Caco-2 (cell line): ENCODE results near the gene SULT1A1. TPM values are rescaled to one million over a fixed set of nuclear protein-coding genes. Genes with fewer than 3 reads are reported as not detected.
A peak's percentile ranks its signal among the peaks of the same experiment; 100 is the strongest.
"Not testable (repeated sequence)": the region's sequence is repeated elsewhere in the genome, so short reads cannot be mapped to it uniquely, and the experiment has no call there.

ENCODE experiments used
- BruUV-seq: library from RNA; stranded (reverse); fragments of 400-500 nt; replicated peaks from 2 replicates; lab custom pipeline; 2021; lab: Mats Ljungman, UMichigan
- CTCF ChIA-PET: fragments of 300-600 bp; sonication (Branson Sonifier 250); formaldehyde crosslinking; loops from one replicate; lab custom pipeline; 2022; ENCODE audit warnings: antibody characterized with exemption; lab: Charles Lee
- POLR2A ChIA-PET: fragments of 300-600 bp; sonication (Branson Sonifier 250); formaldehyde crosslinking; loops from one replicate; lab custom pipeline; 2022; ENCODE audit warnings: antibody characterized with exemption; lab: Charles Lee
- DNase-seq, 2 experiments: peaks; one replicate each; pipeline versions ENCODE4 v3.0.0 to v3.0.0-alpha.2; 2020 to 2022
- H3K27me3 ChIP-seq: replicated peaks from 2 replicates; pipeline ENCODE4 v1.6.0; 2011; ENCODE audit warnings: low read length; ENCODE audit not compliant: control insufficient read depth, insufficient read depth
- H3K36me3 ChIP-seq: 2 replicates; pipeline ENCODE4 v1.5.1; 2011; ENCODE audit warnings: low read length; ENCODE audit not compliant: control insufficient read depth, insufficient read depth
- H3K4me1 ChIP-seq: fragments of 250-450 bp; sonication (Bioruptor Pico); 2 replicates; pipeline ENCODE4 v1.5.1; 2020; ENCODE audit warnings: mild to moderate bottlenecking
- H3K4me3 ChIP-seq: 2 replicates; pipeline ENCODE4 v1.5.1; 2011; ENCODE audit warnings: low read depth, mild to moderate bottlenecking, control low read depth, low read length
- H3K9me3 ChIP-seq: fragments of 250-450 bp; sonication (Bioruptor Pico); 2 replicates; pipeline ENCODE4 v1.5.1; 2020; ENCODE audit warnings: mild to moderate bottlenecking, moderate library complexity
- H3K27ac Mint-ChIP-seq: one replicate; pipeline ENCODE4 v1.8.0; 2022; ENCODE audit warnings: mixed read lengths; ENCODE audit not compliant: unreplicated experiment
- H3K27me3 Mint-ChIP-seq: one replicate; pipeline ENCODE4 v1.8.0; 2022; ENCODE audit warnings: mixed read lengths; ENCODE audit not compliant: insufficient read depth, unreplicated experiment
- H3K36me3 Mint-ChIP-seq: one replicate; pipeline ENCODE4 v1.8.0; 2022; ENCODE audit warnings: mild to moderate bottlenecking, mixed read lengths; ENCODE audit not compliant: insufficient read depth, unreplicated experiment
- H3K4me1 Mint-ChIP-seq: one replicate; pipeline ENCODE4 v1.8.0; 2022; ENCODE audit warnings: low read depth, mixed read lengths; ENCODE audit not compliant: unreplicated experiment
- H3K4me3 Mint-ChIP-seq: one replicate; pipeline ENCODE4 v1.8.0; 2022; ENCODE audit warnings: mild to moderate bottlenecking, moderate library complexity, mixed read lengths; ENCODE audit not compliant: unreplicated experiment
- H3K9me3 Mint-ChIP-seq: one replicate; pipeline ENCODE4 v1.8.0; 2022; ENCODE audit warnings: mixed read lengths; ENCODE audit not compliant: unreplicated experiment
- intact Hi-C: fragments of 100-400 bp; cut with micrococcal nuclease; formaldehyde crosslinking; loops from one replicate; pipeline ENCODE4 v1.10.0; 2022; ENCODE audit not compliant: unreplicated experiment
- total RNA-seq: library from RNA; stranded (reverse); gene quantifications from 2 replicates; pipeline ENCODE4 v1.2.3, GENCODE V29; 2022
- TF ChIP-seq, protein P1 (sequence below), 2 experiments: fragments of 200-600 bp in 1 of 2; IDR thresholded peaks; 1 replicate in 1 of 2; 2 replicates in 1 of 2; pipeline versions ENCODE4 v1.5.1 to v1.8.0; 2011 to 2022; ENCODE audit warnings: antibody characterized with exemption in 1 of 2, control low read depth in 1 of 2, inconsistent platforms in 1 of 2, low read depth in 1 of 2, low read length in 1 of 2, mild to moderate bottlenecking in 1 of 2, moderate library complexity in 1 of 2; ENCODE audit not compliant: insufficient read depth in 1 of 2, severe bottlenecking in 1 of 2, unreplicated experiment in 1 of 2

The SULT1A1 gene
- total RNA-seq, 1 experiment from 2014 or later, result 9.1 TPM

DNA sequence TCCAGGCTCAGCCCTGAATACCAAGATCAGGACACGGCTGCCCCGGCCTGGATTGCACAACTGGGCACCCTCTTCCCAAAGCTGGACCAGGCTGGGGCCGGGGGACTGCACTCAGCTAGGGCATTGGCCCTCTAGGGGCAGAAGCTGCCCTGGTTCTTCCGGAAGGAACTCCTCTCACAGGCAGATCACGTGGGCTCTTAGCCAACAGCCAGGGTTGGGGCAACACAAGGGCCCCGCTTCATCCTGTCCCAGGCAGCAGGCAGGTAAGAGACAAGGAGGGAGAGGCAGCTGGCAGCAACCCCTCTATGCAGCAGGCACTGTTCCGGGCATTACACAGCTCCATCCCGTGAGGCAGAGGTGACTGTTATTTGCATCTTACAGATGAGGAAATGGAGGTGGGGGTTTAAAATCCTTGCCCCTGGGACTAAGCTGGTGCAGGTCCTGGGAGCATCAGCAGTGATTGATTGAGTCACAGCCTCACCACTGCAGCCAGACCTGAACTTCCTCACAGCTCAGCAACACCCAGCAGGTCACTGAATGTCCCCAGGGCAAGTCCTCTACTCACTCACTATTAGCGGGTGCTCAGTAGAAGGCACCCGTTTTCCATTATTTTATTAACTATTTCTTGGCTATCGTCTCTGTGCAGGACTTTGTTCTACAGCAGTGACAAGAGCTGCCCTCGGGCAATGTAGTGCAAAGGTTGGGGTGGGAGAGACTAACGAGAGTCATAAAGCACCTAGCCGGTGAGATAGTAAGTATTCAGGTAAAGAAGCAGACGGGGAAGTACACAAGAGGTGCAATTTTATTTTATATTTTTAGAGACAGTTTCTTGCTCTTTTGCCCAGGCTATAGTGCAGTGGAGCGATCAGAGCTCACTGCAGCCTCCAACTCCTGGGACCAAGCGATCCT is 10.2 kb downstream of the SULT1A1 start:
- H3K27me3 ChIP-seq, H3K27ac Mint-ChIP-seq, H3K4me1 ChIP-seq, H3K4me3 ChIP-seq, H3K27me3 Mint-ChIP-seq, H3K9me3 ChIP-seq, H3K36me3 Mint-ChIP-seq, BruUV-seq, H3K4me3 Mint-ChIP-seq, H3K9me3 Mint-ChIP-seq, POLR2A ChIA-PET, CTCF ChIA-PET, DNase-seq, intact Hi-C loops, H3K36me3 ChIP-seq: not testable (repeated sequence)
- H3K4me1 Mint-ChIP-seq, result peaks cover 12% of the 10 kb centered on the region

DNA sequence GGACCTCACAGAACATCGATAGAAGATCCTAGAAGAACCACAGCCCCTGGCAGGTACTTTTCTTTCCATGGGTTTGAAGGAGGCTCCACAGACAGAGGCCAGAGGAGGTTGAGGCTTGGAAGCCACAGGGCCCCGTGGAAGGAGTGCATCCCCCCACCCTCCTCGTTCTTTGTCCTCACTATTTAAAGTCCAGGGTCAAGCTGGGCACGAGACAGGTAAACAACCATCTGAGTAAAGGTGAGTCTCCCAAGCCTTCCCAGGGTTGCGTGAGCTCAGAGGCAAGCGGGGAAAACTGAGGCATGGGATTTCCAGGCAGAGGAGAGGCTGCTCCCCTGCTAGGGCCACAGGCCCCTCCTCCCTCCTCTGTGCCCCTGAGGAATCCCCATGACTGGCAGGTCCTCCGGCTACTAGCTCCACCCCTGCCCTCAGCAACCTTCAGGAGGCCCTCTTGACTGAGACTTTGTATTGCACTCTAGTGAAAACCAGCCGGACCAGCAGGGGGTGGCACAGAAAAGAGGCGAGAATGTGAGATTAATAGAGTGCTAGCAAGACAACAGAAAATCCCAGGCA is 12.1 kb downstream of the SULT1A1 start:
- H3K9me3 Mint-ChIP-seq, result no peaks in the 10 kb centered on the region
- CTCF ChIA-PET, result no interaction called here
- no peaks in the 10 kb centered on the region for H3K9me3 ChIP-seq
- no peaks in the 10 kb centered on the region for H3K36me3 Mint-ChIP-seq
- BruUV-seq, result no TSS peak
- H3K27me3 Mint-ChIP-seq, result no peaks in the 10 kb centered on the region
- peak; percentile 60 to 75 for DNase-seq
- POLR2A ChIA-PET, result no interaction called here
- H3K36me3 ChIP-seq, result no peaks in the 10 kb centered on the region; the same call in 1 of the 2 replicates
- H3K4me3 Mint-ChIP-seq, result no peak overlapping the region
- H3K4me1 Mint-ChIP-seq, result peaks cover 12% of the 10 kb centered on the region
- H3K4me1 ChIP-seq, result peaks cover 9% of the 10 kb centered on the region
- H3K27me3 ChIP-seq, result no peaks in the 10 kb centered on the region
- H3K27ac Mint-ChIP-seq, result peak overlapping the region; percentile 55
- no peak overlapping the region for H3K4me3 ChIP-seq
- TF ChIP-seq, protein P1, sequence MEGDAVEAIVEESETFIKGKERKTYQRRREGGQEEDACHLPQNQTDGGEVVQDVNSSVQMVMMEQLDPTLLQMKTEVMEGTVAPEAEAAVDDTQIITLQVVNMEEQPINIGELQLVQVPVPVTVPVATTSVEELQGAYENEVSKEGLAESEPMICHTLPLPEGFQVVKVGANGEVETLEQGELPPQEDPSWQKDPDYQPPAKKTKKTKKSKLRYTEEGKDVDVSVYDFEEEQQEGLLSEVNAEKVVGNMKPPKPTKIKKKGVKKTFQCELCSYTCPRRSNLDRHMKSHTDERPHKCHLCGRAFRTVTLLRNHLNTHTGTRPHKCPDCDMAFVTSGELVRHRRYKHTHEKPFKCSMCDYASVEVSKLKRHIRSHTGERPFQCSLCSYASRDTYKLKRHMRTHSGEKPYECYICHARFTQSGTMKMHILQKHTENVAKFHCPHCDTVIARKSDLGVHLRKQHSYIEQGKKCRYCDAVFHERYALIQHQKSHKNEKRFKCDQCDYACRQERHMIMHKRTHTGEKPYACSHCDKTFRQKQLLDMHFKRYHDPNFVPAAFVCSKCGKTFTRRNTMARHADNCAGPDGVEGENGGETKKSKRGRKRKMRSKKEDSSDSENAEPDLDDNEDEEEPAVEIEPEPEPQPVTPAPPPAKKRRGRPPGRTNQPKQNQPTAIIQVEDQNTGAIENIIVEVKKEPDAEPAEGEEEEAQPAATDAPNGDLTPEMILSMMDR (IDR thresholded peaks at IDR 0.05; ENCODE audit: insufficient read depth in 1 of 2, low read depth in 1 of 2, low read length in 1 of 2, severe bottlenecking in 1 of 2, unreplicated experiment in 1 of 2), result peak in 1 of 2 experiments; percentile 30
- intact Hi-C loops, result no loop called here

DNA sequence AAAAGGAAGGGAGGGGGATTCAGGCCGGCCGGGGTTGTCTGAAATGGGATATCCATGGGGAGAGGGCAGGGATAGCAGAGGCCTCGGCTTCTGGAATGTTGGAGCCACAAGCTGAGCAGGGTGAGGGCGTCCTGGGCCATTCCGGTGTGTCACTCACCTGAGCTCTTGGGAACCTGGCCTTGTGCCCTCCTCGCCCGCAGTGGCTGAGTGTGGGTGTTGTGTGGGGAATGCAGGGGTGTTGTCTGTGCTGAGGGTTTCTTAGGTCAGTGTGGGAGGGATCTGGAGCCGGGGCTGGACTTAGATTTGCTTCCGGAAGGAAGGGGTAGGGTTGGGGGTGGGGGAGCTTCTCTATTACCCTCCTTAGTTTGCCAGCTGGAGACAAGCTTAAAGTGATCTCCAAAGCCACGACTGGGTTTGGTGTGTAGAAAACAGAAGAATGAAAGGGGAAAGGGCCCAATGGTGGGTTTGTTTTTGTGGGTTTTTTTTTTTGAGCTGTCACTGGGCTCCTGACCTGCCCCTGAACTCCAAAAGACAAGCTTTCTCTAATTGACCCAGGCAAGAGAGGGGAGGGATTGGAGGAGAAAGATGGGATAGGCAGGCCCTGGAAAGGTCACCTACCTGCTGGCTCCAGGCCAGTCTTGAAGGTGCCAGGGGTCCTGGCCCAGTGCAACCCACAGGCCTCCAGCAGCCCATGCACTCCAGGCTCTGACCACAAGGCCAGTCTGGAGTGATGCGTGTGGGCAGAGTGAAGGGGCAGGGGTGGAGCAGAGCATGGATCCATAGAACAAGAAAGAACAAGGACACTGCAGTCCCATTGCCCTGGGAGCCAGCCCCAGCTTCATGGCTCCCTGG is 12.8 kb downstream of the SULT1A1 start, which contains the start of gene SULT1A2:
Gene SULT1A2, minus strand, starts transcription at position 211 of the 852 bp plus-strand sequence. CDS start 1,120 bp downstream, outside the sequence.
- H3K9me3 ChIP-seq, result no peaks in the 10 kb centered on the region
- BruUV-seq, result no TSS peak
- H3K4me1 ChIP-seq, result peaks cover 9% of the 10 kb centered on the region
- no peak within 1 kb of the TSS for H3K4me3 Mint-ChIP-seq
- no peaks in the 10 kb centered on the region for H3K9me3 Mint-ChIP-seq
- no peaks in the 10 kb centered on the region for H3K27me3 Mint-ChIP-seq
- no peaks in the 10 kb centered on the region for H3K36me3 Mint-ChIP-seq
- peak in 1 of 2 experiments; percentile 44 for DNase-seq
- TF ChIP-seq, protein P1 (IDR thresholded peaks at IDR 0.05; ENCODE audit: insufficient read depth in 1 of 2, low read depth in 1 of 2, low read length in 1 of 2, severe bottlenecking in 1 of 2, unreplicated experiment in 1 of 2), result no peak
- intact Hi-C loops, result no loop called here
- peak within 1 kb of the TSS; percentile 55 for H3K27ac Mint-ChIP-seq
- no peaks in the 10 kb centered on the region for H3K27me3 ChIP-seq
- H3K36me3 ChIP-seq, result no peaks in the 10 kb centered on the region; the same call in 1 of the 2 replicates
- peaks cover 12% of the 10 kb centered on the region for H3K4me1 Mint-ChIP-seq
- POLR2A ChIA-PET, result interaction anchor here (0.7 kb wide), 1 partner anchor 820 kb away, joined by 3 read pairs; no protein-coding TSS in a partner anchor
- CTCF ChIA-PET, result no interaction called here
- H3K4me3 ChIP-seq, result no peak within 1 kb of the TSS
